Measurements from ENCODE around the gene RNF40.

RNF40 gene

DNA sequence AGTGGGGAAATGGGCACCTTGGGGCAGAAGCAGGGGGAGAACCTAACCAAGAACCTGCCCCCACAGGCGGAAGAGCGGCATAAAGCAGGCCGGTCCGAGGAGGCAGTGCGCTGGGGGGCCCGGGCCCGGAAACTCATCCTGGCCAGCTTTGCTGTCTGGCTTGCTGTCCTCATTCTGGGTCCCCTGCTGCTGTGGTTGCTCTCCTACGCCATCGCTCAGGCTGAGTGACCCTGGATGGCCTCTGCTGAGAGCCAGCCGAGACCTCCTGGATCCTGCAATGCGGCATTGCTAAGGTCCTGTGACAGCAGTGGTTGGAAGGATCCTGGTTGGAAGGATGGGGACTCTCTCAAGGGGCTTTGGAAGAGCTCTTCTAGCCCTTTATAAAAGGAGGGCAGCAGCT is 18.4 kb upstream of the RNF40 start:
- TF ChIP-seq REST (IDR thresholded peaks at IDR 0.05; ENCODE audit: low read depth) (no peak), USF1 (IDR thresholded peaks at IDR 0.05) (no peak), ZBTB7A (IDR thresholded peaks at IDR 0.05; ENCODE audit: low read depth) (no peak), MAX (IDR thresholded peaks at IDR 0.05) (no peak), TCF12 (IDR thresholded peaks at IDR 0.05; ENCODE audit: low read depth) (no peak)

DNA sequence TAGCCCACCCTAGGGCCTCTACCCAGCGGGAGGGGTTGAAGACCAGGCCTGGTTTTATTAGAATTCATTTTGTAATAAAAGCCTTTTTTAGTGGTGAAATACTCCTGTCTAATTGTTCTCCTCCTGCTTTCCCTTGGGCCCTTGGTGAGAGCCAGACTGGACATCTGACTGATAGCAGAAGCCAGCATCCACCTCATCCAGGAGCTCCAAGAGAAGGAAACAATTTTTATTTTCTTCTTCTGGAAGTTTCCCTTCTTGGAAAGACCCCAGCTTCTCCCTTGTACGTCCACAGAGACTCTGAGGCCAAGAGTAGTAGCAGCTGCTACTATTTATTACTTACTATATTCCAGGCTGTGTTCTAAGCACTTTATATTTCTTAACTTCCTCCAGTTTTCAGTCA is 17.9 kb upstream of the RNF40 start:
- TF ChIP-seq ZBTB7A (IDR thresholded peaks at IDR 0.05; ENCODE audit: low read depth) (no peak), EGR1 (IDR thresholded peaks at IDR 0.05) (no peak), REST (IDR thresholded peaks at IDR 0.05; ENCODE audit: low read depth) (no peak), NFIC (IDR thresholded peaks at IDR 0.05) (no peak), YY1 (IDR thresholded peaks at IDR 0.05; ENCODE audit: low read depth) (no peak), TEAD4 (IDR thresholded peaks at IDR 0.05) (no peak), CREB1 (IDR thresholded peaks at IDR 0.05; ENCODE audit: low read depth) (no peak), CEBPB (IDR thresholded peaks at IDR 0.05) (no peak), EP300 (IDR thresholded peaks at IDR 0.05; ENCODE audit: borderline replicate concordance) (no peak), MAX (IDR thresholded peaks at IDR 0.05) (no peak)

- TF ChIP-seq USF1 (IDR thresholded peaks at IDR 0.05) (no peak), REST (IDR thresholded peaks at IDR 0.05; ENCODE audit: low read depth) (no peak), NFIC (IDR thresholded peaks at IDR 0.05) (no peak)
Measured at GRCh38 chr16:30745082-30745481, 17.0 kb upstream of the RNF40 start.

DNA sequence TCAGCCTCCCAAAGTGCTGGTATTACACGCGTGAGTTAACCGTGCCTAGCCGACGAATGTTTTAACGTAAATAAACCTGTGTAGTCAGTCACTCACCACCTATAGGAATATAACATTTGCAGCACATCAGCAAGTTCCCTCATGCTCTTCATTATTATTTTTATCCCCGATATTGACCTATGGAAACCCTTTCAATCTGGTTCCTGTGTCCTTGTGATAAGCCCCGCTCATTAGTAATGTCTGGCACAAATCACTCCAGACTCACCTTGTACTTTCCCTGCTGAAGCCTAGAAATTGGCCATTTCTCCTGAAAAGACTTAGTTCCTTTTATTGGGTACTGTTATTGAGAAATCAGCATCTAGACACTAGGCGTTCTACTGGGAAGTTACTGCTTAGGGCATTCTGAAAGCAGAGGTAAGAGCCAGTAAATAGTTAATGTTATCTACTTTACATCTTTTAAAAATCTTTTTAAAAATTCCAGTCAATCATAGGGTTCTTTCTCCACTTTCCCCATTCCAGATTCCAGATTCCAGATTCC is 15.4 kb upstream of the RNF40 start:
- TF ChIP-seq NFIC (IDR thresholded peaks at IDR 0.05) (no peak), ZBTB7A (IDR thresholded peaks at IDR 0.05; ENCODE audit: low read depth) (no peak), CEBPB (IDR thresholded peaks at IDR 0.05) (no peak), REST (IDR thresholded peaks at IDR 0.05; ENCODE audit: low read depth) (no peak), TEAD4 (IDR thresholded peaks at IDR 0.05) (no peak), RAD21 (IDR thresholded peaks at IDR 0.05; ENCODE audit: low read depth) (no peak), EGR1 (IDR thresholded peaks at IDR 0.05) (no peak), FOXM1 (IDR thresholded peaks at IDR 0.05; ENCODE audit: borderline replicate concordance, low read depth) (no peak), YY1 (IDR thresholded peaks at IDR 0.05; ENCODE audit: low read depth) (no peak), TAF1 (IDR thresholded peaks at IDR 0.05; ENCODE audit: low read depth) (no peak), CREB1 (IDR thresholded peaks at IDR 0.05; ENCODE audit: low read depth) (no peak)
